Body of pancreas (tissue), 4 donors: ENCODE data around the gene UPK3A.

Experiments
- POLR2A ChIP-seq, 3 donors: fragments of 450-650 bp; IDR thresholded peaks; one replicate each; pipeline ENCODE4 v1.6.1; 2016; ENCODE audit warnings: antibody characterized with exemption in 3 of 3, mild to moderate bottlenecking in 2 of 3
- TF ChIP-seq, protein P1 (sequence below), 7 experiments: fragments of 450-650 bp in 4 of 7; fragments of 200-600 bp in 3 of 7; sonication (generic) in 3 of 7; IDR thresholded peaks; one replicate each; pipeline ENCODE4 v1.5.1; 2016 to 2019; ENCODE audit warnings: antibody characterized with exemption in 7 of 7

DNA sequence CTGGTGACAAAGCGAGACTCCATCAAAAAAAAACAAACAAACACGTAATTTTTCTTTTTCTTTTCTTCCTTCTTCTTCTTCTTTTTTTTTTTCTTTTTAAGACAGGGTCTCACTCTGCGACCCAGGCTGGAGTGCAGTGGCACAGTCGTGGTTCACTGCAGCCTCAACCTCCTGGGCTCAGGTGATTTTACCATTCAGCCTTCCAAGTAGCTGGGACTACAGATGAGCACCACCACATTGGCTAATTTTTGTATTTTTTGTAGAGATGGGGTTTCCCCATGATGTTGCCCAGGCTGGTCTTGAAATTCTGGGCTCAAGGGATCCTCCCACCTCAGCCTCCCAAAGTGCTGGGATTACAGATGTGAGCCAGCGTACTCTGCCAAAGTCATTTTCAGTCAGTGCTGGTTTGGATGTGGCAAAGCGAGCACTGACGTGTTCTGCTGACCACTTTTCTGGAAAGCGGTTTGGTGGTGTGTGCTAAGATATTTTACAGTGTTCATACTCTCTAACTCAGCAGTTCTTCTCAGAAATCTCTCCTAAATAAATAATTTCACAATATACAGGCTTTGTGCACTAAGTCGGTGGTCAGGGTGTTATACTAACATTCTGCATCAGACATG is 35.7 kb downstream of the UPK3A start:
- TF ChIP-seq POLR2A (IDR thresholded peaks at IDR 0.05) = no peak
- TF ChIP-seq, protein P1, sequence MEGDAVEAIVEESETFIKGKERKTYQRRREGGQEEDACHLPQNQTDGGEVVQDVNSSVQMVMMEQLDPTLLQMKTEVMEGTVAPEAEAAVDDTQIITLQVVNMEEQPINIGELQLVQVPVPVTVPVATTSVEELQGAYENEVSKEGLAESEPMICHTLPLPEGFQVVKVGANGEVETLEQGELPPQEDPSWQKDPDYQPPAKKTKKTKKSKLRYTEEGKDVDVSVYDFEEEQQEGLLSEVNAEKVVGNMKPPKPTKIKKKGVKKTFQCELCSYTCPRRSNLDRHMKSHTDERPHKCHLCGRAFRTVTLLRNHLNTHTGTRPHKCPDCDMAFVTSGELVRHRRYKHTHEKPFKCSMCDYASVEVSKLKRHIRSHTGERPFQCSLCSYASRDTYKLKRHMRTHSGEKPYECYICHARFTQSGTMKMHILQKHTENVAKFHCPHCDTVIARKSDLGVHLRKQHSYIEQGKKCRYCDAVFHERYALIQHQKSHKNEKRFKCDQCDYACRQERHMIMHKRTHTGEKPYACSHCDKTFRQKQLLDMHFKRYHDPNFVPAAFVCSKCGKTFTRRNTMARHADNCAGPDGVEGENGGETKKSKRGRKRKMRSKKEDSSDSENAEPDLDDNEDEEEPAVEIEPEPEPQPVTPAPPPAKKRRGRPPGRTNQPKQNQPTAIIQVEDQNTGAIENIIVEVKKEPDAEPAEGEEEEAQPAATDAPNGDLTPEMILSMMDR (IDR thresholded peaks at IDR 0.05) = no peak
